Activated T-helper 2 cell treated with anti-CD3 and anti-CD28 coated beads, Interferon-gamma antibody, Interleukin-2, Interleukin-4, amounts not matched to agents 10 μg/mL and 5 μg/mL and 100 μg/mL, durations not matched to agents 14 hours and 24 hours and 36 hours (primary cell): ENCODE results near the gene REM2. TPM values are rescaled to one million over a fixed set of nuclear protein-coding genes. Genes with fewer than 3 reads are reported as not detected.
"Not testable (repeated sequence)": the region's sequence is repeated elsewhere in the genome, so short reads cannot be mapped to it uniquely, and the experiment has no call there.

Experiments
- DNase-seq: peaks from one replicate; pipeline ENCODE4 v3.0.0; 2021; ENCODE audit warnings: low spot score
- H3K27ac Mint-ChIP-seq: one replicate; pipeline ENCODE4 v1.8.0; 2021; ENCODE audit warnings: mixed read lengths
- H3K27me3 Mint-ChIP-seq: one replicate; pipeline ENCODE4 v1.8.0; 2021; ENCODE audit warnings: low read depth, mixed read lengths
- H3K36me3 Mint-ChIP-seq: one replicate; pipeline ENCODE4 v1.8.0; 2021; ENCODE audit warnings: low read depth, mixed read lengths
- H3K4me1 Mint-ChIP-seq: one replicate; pipeline ENCODE4 v1.8.0; 2021; ENCODE audit warnings: low read depth, mixed read lengths
- H3K4me3 Mint-ChIP-seq: one replicate; pipeline ENCODE4 v1.8.0; 2021; ENCODE audit warnings: low read depth, mild to moderate bottlenecking, moderate library complexity, mixed read lengths
- H3K9me3 Mint-ChIP-seq: one replicate; pipeline ENCODE4 v1.8.0; 2021; ENCODE audit warnings: mixed read lengths
- intact Hi-C: fragments of 100-400 bp; cut with micrococcal nuclease; formaldehyde crosslinking; loops from one replicate; pipeline ENCODE4 v1.15.1; 2023
- total RNA-seq: library from RNA; stranded (reverse); gene quantifications from 2 replicates; pipeline ENCODE4 v1.2.3, GENCODE V29; 2022

REM2 gene
- total RNA-seq, 1 donor from 2014 or later, result 0.30 TPM

DNA sequence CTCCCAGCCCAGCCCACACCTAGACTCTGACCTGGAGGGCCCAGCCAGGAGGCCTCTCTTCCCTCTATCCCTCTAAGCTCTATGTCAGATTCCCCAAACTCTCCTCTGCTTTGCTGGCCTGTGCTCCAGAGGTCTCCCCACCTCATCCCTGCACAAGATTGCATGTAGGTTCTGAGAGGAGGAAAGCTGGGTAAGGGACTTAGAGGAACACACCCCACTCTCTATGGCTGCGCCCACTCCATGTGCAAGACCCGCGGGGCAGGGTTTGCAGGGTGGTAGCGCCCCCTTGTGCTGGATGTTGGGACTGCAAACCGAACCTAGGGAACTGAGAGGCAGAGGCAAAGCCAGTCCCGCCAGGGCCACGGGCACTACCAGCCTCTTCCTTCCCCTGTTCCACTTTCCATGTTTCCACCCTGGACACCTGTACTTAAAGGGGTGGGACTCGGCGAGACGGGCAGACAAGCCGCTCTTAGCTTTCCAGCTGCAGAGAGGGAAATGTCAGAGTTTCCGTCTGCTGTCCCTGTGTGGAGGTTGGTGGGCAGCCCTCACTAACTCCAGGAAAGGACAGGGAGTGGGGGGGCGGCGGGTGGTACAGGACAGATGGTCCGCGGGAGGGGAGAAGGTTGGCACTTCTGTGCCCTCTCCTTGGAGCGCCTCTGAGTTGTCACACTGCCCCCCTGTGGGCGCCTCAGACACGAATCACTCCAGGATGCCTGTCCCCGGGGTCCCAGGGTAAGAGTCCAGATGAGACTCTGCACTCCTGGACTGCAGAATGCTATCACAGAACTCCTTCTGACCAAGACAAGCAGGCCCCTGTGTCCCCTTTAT is 29.9 kb upstream of the REM2 start:
- intact Hi-C loops, result loop anchor here (1.0 to 5.0 kb wide), 6 partner anchors 18 to 297 kb away; partner anchors contain the start of genes DAD1 and LRP10
- peaks cover 24% of the 10 kb centered on the region for H3K4me1 Mint-ChIP-seq
- peak overlapping the region; percentile 40 for H3K27ac Mint-ChIP-seq
- no peaks in the 10 kb centered on the region for H3K36me3 Mint-ChIP-seq
- peak; percentile 80 for DNase-seq
- peak overlapping the region; percentile 79 for H3K4me3 Mint-ChIP-seq
- H3K27me3 Mint-ChIP-seq, result peaks cover 9% of the 10 kb centered on the region
- peaks cover 3% of the 10 kb centered on the region for H3K9me3 Mint-ChIP-seq

DNA sequence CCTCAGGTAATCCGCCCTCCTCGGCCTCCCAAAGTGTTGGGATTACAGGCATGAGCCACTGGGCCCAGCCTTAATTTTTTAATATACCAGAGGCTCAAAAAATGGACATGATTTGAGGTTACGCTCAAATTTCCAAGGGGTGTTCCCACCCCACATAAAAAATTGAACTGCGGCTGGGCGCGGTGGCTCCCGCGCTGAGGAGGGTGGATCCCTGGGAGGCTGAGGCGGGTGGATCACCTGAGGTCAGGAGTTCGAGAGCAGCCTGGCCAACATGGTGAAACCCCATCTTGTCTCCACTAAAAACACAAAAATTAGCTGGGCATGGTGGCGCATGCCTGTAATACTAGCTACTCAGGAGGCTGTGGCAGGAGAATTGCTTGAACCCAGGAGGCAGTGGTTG is 28.7 kb upstream of the REM2 start:
- not testable (repeated sequence) for H3K27ac Mint-ChIP-seq, H3K36me3 Mint-ChIP-seq, H3K4me3 Mint-ChIP-seq, DNase-seq, H3K9me3 Mint-ChIP-seq
- Mint-ChIP-seq H3K27me3 (peaks cover 11% of the 10 kb centered on the region), H3K4me1 (peaks cover 30% of the 10 kb centered on the region)
- intact Hi-C loops, result loop anchor here (5.0 kb wide), 1 partner anchor 267 kb away; the partner anchor contains the start of gene DAD1

DNA sequence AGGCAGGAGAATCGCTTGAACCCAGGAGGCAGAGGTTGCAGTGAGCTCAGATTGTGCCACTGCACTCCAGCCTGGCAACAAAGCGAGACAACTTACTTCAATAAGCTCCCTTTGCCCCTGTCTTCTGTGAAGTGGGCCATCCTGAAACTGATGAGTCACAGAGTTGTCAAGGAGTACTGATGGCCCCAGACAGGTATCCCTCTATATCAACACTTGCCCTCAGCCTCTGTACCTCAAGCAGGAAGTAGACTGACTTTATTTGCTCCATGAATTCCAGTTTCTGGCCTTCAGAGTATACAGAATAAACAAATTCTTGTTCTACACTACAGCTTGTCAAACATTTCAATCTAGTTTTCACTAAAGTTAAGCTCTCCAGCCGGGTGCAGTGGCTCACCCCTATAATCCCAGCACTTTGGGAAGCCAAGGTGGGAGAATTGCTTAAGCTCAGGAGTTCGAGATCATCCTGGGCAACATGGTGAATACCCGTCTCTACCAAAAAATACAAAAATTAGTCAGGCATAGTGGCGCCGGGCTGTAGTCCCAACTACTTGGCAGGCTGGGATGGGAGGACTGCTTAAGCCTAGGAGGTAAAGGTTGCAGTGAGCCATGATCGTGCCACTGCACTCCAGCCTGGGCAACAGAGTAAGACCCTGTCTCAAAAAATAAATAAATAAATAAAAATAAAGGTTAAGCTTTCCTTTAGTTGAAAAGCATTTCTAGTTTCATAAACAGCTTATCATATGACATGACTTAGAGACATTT is 27.9 kb upstream of the REM2 start:
- Mint-ChIP-seq H3K4me3 (no peak overlapping the region), H3K27me3 (peaks cover 10% of the 10 kb centered on the region), H3K4me1 (peaks cover 30% of the 10 kb centered on the region), H3K9me3 (peaks cover 3% of the 10 kb centered on the region), H3K27ac (no peak overlapping the region), H3K36me3 (no peaks in the 10 kb centered on the region)
- DNase-seq, result no peak
- intact Hi-C loops, result loop anchor here (5.0 kb wide), 1 partner anchor 268 kb away; the partner anchor contains the start of gene DAD1

DNA sequence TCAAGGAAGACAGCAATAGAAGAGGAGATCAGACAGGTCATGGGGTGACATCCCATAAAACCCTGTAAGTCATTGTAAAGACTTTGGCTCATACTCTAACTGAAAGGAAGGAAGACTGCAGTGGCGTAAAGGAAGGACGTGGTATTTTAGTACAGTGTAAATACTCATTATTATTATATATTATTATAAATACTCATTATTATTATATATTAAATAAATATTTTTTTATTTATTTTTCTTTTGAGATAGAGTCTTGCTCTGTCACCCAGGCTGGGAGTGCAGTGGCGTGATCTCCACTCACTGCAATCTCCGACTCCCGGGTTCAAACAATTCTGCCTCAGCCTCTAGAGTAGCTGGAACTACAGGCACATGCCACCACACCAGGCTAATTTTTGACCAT is 26.6 kb upstream of the REM2 start:
- Mint-ChIP-seq H3K9me3 (peaks cover 5% of the 10 kb centered on the region), H3K36me3 (no peaks in the 10 kb centered on the region), H3K27me3 (peaks cover 11% of the 10 kb centered on the region), H3K27ac (no peak overlapping the region), H3K4me1 (peaks cover 27% of the 10 kb centered on the region), H3K4me3 (no peak overlapping the region)
- intact Hi-C loops, result no loop called here
- no peak for DNase-seq

DNA sequence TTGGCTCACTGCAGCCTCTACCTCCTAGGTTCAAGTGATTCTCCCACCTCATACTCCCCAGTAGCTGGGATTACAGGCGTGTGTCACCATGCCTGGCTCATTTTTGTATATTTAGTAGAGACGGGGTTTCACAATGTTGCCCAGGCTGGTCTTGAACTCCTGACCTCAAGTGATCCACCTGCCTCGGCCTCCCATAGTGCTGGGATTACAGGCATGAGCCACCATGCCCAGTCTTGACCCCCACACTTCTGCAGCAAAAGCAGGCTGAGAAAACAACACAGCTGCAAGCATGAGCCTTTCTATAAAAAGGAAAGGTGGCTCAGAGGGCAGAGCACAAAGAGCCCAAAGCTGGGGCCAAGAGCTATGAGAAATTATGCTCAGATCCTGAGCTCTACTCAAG is 22.6 kb upstream of the REM2 start:
- H3K36me3 Mint-ChIP-seq, H3K4me3 Mint-ChIP-seq, DNase-seq, H3K27ac Mint-ChIP-seq, intact Hi-C loops: not testable (repeated sequence)
- Mint-ChIP-seq H3K9me3 (peaks cover 11% of the 10 kb centered on the region), H3K27me3 (peaks cover 21% of the 10 kb centered on the region), H3K4me1 (peaks cover 13% of the 10 kb centered on the region)

DNA sequence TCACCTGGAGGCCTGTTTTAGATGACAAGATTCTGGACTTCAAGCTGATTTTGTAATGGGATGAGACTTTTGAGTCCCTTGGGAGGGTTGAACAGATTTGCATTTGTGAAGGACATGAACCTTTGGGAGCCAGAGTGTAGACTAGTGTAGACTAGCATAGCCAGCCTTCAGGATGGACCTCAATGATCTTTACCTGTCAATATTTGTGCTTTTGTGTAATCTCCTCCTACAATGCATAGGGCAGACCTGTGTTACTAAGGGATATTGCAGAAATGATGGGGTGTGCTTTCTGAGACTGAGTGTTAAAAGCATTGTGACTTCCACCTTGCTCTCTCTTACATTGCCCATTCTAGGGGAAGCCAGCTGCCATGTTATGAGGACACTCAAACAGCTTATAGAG is 21.4 kb upstream of the REM2 start:
- Mint-ChIP-seq H3K4me3 (no peak overlapping the region), H3K27me3 (peaks cover 18% of the 10 kb centered on the region), H3K27ac (no peak overlapping the region), H3K9me3 (peaks cover 8% of the 10 kb centered on the region), H3K36me3 (no peaks in the 10 kb centered on the region), H3K4me1 (peaks cover 9% of the 10 kb centered on the region)
- no peak for DNase-seq
- intact Hi-C loops, result no loop called here

DNA sequence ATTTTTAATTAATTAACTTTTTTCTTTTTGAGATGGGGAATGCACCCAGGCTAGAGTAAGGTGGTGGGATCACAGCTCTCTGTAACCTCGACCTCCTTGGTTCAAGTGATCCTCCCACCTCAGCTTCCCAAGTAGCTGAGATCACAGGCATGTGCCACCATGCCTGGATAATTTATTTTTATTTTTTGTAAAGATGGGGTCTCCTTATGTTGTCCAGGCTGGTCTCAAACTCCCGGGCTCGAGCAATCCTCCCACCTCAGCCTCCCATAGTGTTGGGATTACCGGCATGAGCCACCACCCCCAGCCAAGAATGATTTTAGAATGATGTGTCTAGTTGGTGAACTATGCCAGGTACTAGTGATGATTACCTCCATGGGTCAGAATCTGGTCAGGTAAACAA is 18.0 kb upstream of the REM2 start:
- peaks cover 1% of the 10 kb centered on the region for H3K4me1 Mint-ChIP-seq
- H3K4me3 Mint-ChIP-seq, result no peak overlapping the region
- H3K27me3 Mint-ChIP-seq, result peaks cover 13% of the 10 kb centered on the region
- intact Hi-C loops, result no loop called here
- DNase-seq, result no peak
- H3K27ac Mint-ChIP-seq, result no peak overlapping the region
- peaks cover 8% of the 10 kb centered on the region for H3K9me3 Mint-ChIP-seq
- no peaks in the 10 kb centered on the region for H3K36me3 Mint-ChIP-seq

DNA sequence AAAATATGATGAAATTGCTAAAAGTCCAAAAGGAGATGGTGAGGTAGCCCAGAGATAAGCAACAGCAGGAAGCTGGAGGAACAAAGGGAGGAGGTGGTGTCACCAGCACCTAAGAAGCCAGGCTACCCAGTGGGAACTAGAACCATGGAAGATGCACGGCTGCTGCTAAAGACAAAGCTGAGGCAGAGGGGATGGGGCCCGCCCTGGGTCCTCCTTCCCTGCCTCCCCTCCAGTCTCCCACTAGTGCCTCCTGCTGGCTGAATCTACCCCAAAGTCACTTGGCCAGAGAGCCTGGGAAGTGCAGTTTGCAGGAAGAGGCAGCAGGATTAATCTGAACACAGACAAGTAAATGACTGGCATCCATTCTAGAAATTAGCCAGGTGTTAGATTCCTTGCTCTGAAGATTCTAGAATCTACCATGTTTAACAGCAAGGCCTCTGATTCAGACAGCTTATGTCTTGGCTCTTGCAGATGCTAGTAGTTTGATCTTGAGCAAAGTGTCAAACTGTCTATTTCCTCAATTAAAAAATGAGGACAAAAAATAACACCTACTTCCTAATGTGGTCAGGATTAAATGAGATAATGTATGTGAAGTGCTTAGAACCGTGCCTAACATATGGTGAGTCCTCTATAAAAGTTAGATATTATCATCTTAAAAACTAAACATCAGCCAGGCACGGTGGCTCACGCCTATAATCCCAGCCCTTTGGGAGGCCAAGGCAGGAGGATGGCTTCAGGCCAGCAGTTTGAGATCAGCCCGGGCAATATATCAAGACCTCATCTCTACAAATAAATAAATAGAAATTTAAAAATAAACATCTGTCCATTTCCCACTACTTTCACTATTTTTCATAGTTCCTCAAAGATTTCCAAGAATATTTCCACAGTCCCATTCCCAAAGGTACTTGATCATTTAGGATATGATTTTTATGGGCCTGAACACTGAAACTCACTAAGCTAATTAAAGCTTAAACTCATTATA is 17.3 kb upstream of the REM2 start:
- Mint-ChIP-seq H3K9me3 (peaks cover 8% of the 10 kb centered on the region), H3K4me1 (peaks cover 5% of the 10 kb centered on the region), H3K4me3 (no peak overlapping the region), H3K27me3 (peaks cover 13% of the 10 kb centered on the region), H3K27ac (no peak overlapping the region), H3K36me3 (no peaks in the 10 kb centered on the region)
- intact Hi-C loops, result no loop called here
- DNase-seq, result no peak

DNA sequence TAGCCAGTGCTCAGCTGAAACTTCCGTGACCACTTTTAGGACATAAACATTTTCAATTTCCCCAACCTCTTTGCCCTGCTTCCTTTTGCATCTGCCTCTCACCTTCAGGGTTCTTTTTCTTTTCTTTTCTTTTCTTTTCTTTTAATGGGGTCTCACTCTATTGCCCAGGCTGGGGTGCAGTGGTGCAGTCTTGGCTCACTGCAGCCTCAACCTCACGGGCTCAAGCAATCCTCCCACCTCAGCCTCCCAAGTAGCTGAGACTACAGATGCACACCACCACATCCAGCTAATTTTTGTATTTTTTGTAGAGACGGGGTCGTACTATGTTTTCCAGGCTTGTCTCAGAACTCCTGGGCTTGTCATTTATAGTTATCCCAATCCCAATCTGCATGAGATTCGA is 16.1 kb upstream of the REM2 start:
- peaks cover 2% of the 10 kb centered on the region for H3K9me3 Mint-ChIP-seq
- DNase-seq, result no peak
- H3K4me3 Mint-ChIP-seq, result no peak overlapping the region
- intact Hi-C loops, result no loop called here
- peaks cover 11% of the 10 kb centered on the region for H3K4me1 Mint-ChIP-seq
- H3K27ac Mint-ChIP-seq, result no peak overlapping the region
- H3K27me3 Mint-ChIP-seq, result peaks cover 7% of the 10 kb centered on the region
- H3K36me3 Mint-ChIP-seq, result no peaks in the 10 kb centered on the region

DNA sequence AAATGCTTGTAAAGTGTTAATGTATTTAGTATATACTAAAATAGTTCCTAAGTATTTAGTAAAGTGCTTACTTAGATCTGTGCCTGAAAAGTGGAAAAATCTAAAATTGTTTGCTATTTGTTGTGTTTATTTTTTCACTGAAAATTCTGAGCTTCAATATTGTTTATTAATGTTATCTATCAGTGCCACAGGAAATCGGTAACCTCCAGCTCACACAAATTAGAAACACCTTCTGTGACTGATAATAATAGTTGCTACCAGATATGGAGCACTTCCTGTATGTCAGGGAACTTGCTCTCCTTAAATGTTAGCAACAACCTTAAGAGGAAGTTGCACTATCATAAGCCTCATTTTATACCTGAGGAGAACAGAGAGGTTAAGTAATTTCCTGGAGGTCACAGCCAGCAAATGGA is 12.2 kb upstream of the REM2 start:
- peak overlapping the region; percentile 89 for H3K4me3 Mint-ChIP-seq
- H3K27ac Mint-ChIP-seq, result peak overlapping the region; percentile 97
- DNase-seq, result no peak
- intact Hi-C loops, result loop anchor here (1.0 to 5.0 kb wide), 6 partner anchors 16 to 314 kb away; partner anchors contain the start of genes DAD1 and RBM23
- H3K9me3 Mint-ChIP-seq, result no peaks in the 10 kb centered on the region
- peaks cover 22% of the 10 kb centered on the region for H3K36me3 Mint-ChIP-seq
- H3K27me3 Mint-ChIP-seq, result peaks cover 1% of the 10 kb centered on the region
- peaks cover 19% of the 10 kb centered on the region for H3K4me1 Mint-ChIP-seq

DNA sequence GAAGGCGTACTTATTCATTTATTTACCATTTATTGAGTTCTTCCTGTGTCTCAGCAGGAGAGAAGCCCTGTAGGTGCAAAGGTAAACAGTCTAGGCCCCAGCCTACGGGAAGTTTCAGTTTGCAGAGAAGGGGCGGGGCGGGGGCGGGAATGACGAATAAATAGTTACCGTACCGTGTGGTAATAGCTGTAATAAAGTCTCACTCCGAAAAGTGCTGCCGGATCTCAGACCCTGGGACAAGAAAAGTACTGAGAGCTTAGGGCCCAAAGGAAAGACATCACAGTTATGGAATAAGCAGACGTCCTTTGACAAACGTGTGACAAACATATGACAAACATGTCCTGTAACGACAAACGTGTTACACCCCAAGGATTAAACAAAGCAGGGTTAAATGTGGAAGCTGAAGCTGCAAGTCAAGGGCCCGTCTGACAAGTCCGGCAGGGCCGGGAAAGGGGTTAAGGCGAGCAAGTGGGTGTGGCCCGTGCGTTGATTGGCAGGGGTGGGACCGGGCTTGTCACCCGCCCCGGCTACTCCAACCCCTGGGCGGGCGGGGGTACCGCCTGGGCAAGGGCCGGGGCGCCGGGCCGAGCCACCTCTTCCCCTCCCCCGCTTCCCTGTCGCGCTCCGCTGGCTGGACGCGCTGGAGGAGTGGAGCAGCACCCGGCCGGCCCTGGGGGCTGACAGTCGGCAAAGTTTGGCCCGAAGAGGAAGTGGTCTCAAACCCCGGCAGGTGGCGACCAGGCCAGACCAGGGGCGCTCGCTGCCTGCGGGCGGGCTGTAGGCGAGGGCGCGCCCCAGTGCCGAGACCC is 11.6 kb upstream of the REM2 start, which contains the start of gene LRP10:
Gene LRP10 (plus strand): TSS at position 517 of the 809 bp plus-strand sequence. CDS start 564 bp downstream, outside the sequence.
- DNase-seq, result peak; percentile 79
- intact Hi-C loops, result loop anchor here (1.0 to 5.0 kb wide), 7 partner anchors 16 to 315 kb away; partner anchors contain the start of genes DAD1 and RBM23
- peaks cover 19% of the 10 kb centered on the region for H3K4me1 Mint-ChIP-seq
- peak within 1 kb of the TSS; percentile 89 for H3K4me3 Mint-ChIP-seq
- no peaks in the 10 kb centered on the region for H3K27me3 Mint-ChIP-seq
- H3K9me3 Mint-ChIP-seq, result no peaks in the 10 kb centered on the region
- H3K36me3 Mint-ChIP-seq, result peaks cover 27% of the 10 kb centered on the region
- H3K27ac Mint-ChIP-seq, result peak within 1 kb of the TSS; percentile 97
